CD4-positive, alpha-beta T cell treated with Interleukin-17A for 4 hours (primary cell): Measurements from ENCODE around the gene USB1.

Experiments used
- DNase-seq: peaks from one replicate; pipeline ENCODE4 v3.0.0-alpha.2; 2020; ENCODE audit warnings: mixed read lengths

Gene USB1

DNA sequence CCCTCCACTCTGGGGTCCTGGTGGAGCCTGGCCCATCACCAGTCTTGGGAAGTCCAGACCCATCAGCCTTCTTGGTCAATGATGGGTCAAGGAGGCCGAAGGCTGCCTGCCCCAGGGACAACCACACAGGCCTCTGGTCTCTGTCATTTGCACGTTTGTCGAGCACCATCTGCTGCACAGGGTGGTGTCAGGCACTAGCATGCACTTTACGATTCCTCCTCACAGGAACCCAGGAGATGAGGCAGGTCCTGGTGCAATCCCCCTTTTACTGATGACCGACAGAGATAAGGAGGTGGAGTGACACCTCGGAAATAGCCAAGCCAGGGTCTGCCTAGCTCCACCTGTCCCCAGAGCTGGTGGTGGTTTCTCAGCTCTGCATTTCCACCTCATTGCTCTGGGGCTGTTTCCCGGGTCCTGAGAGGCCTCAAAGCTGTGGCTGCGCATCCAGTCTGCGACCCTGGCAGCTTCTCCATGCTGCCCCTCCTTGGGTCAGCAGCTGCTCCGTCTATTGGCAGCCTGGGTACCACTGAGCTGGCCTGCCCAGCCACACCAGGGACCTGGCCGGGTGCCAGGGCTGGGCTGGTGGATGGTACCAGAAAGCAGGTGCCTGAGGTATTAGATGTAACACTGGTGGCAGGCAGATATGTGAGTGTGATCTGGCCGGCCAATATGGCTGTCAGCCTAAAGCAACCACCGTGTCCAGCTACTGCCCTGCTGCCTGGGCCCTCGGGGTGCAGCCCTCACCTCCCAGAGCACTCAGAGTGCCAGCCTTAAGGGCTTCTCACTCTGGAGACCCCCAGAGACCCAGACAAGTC lies 34.4 kb downstream of the USB1 start:
- no peak for DNase-seq

DNA sequence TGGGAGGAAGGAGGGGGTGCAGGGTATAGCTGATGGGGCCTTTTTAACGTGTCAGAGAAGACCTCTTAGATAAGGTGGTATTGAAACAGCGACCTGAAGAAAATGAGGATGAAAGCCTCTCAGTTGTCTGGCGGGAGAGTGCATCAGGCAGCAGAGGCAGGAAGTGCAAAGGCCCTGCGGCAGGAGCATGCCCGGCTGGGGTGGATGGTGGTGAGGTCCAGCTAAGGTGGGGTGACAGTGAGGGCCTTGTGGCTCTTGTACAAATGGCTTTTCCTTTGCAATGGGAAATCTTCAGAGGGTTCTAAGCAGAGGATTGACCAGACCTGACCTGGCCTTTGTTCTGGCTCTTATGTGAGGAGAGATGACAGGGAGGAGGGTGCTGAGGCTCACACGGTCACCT lies 35.7 kb downstream of the USB1 start:
- no peak for DNase-seq

DNA sequence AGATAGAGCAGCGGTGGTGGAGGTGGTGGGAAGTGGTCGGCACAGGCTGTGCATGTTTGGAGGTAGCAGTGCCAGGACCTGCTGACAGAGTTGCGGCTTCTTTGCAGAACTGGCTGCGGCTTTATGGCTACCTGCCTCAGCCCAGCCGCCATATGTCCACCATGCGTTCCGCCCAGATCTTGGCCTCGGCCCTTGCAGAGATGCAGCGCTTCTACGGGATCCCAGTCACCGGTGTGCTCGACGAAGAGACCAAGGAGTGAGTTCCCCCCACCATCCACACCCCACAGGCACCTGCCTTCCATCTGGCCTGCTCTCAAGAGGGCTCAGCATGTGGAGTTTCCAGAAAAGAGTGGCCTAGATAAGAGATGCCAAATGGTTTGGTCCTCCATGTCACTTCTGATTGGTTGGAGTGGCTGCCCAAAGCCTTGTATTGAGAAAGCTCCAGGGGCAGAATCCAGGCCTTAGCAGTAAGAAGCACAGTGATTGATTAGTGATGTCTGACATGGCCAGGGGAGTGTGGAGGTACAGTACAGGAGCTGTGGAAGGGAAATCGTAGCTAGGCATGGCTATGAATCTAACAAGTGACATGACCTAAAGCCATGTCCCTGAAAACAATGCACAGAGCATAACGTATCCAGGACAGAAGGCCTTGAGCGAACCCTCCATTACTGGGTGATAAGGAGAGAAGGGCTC lies 36.3 kb downstream of the USB1 start:
- no peak for DNase-seq

DNA sequence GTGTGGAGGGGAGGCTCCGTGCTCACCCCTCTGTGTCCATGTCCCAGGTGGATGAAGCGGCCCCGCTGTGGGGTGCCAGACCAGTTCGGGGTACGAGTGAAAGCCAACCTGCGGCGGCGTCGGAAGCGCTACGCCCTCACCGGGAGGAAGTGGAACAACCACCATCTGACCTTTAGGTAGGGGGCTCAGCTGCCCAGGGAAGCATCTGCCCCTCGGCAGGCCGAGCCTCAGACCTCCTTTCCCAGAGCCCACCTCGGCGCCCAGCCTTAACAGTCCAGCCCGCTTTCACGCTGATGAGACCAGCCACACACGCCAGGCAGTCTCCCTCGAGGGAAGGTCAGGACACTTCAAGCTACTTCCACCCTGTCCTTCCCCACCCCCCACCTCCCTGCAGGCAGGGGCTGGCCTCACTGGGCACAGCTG lies 37.0 kb downstream of the USB1 start:
- no peak for DNase-seq

DNA sequence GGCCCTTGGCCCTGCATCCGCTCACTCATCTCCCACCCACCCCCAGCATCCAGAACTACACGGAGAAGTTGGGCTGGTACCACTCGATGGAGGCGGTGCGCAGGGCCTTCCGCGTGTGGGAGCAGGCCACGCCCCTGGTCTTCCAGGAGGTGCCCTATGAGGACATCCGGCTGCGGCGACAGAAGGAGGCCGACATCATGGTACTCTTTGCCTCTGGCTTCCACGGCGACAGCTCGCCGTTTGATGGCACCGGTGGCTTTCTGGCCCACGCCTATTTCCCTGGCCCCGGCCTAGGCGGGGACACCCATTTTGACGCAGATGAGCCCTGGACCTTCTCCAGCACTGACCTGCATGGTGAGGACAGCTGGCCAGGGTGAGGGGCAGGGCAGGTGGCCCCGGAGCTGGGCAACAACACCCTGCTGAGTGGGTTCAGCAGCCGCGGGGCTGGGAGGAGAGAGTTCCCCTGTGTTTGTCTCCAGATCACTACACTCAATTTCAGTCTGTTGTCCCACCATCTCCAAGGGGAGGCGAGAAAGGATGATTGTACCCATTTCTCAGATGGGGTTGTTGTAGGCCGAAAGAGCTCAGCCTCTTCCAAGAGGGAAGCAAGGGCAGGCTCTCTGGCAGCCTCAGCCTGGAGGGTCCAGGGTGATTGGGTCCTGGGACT lies 38.8 kb downstream of the USB1 start:
- no peak for DNase-seq

DNA sequence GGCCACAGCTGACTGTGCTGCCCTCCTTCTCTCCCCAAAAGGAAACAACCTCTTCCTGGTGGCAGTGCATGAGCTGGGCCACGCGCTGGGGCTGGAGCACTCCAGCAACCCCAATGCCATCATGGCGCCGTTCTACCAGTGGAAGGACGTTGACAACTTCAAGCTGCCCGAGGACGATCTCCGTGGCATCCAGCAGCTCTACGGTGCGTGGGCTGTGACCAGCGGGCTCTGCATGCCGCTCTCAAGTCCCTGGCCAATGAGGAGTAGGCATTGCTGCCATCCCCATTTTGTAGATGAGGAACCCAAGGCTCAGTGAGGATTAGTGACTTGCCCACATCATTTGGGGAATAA lies 39.3 kb downstream of the USB1 start:
- no peak for DNase-seq

DNA sequence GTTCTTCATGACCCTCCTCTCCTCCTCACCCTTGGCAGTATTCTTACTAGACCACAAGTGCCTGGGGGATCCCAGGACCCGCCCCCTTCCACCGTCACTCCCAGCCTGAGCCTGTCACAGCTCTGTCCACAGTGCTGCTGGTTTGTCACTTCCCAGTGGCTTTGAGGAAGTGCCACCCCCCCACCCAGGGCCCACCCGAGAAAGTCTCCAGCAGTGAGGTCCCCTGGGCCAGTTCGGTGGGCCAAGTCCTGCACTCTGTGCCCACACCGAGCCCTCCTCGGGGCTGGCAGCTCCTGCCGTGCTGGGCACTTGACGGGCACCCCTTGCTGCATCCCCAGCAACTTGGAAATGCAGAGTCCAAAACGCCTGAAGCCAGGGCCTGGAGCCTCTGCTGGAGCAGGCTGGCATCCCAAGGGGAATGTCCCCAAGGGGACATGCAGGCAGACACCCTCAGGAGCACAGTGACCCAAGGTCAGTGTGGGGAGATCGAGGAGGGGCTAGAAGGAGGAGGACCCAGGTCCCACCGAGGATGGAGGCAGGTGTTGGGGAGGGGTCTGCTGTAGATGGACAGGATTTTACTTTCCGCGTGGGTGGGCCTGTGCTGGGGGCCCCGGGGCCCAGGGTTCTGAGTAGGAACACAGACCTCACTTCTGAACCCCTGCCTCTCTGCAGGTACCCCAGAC lies 39.9 kb downstream of the USB1 start:
- DNase-seq = no peak

DNA sequence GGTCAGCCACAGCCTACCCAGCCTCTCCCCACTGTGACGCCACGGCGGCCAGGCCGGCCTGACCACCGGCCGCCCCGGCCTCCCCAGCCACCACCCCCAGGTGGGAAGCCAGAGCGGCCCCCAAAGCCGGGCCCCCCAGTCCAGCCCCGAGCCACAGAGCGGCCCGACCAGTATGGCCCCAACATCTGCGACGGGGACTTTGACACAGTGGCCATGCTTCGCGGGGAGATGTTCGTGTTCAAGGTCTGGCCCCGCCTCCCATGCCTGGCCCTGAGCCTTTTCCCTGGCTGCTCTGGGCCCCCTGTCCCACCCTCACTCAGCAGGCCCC lies 40.4 kb downstream of the USB1 start:
- DNase-seq = no peak

DNA sequence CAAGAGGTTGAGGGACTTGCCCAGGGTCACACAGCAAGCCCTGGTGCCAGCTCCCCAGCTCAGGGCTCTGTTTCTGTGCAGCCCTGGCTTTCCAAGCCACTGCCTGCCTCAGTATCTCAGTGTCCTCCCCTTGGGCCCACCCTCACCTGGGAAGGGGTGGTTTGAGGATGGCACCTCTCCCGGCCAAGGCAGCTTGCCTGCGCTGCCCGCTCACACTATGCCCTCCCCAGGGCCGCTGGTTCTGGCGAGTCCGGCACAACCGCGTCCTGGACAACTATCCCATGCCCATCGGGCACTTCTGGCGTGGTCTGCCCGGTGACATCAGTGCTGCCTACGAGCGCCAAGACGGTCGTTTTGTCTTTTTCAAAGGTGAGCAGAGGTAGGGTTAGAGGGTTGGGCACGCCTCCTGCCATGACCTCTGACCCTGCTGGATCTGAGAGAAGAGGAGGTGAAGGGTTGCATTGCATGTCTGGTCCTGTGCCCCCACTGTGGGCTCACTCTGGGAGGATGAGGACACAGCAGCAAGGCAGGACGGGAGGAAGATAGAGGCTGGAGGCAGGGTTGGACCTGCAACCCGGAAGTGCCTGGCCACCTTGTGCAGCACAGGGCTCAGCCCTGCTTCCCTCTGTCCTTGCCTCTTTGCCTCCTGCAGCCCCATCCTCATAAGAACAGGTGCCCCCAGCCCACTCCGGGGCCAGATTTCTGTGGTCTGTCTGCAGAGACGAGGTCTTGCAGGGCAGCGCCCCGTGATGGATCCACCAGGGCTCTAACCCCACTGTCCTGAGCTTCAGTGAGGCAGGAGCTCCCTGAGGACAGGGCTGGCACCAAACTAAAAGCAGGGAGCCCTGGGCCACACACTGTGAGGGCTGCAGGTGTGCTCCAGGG lies 41.0 kb downstream of the USB1 start:
- no peak for DNase-seq

DNA sequence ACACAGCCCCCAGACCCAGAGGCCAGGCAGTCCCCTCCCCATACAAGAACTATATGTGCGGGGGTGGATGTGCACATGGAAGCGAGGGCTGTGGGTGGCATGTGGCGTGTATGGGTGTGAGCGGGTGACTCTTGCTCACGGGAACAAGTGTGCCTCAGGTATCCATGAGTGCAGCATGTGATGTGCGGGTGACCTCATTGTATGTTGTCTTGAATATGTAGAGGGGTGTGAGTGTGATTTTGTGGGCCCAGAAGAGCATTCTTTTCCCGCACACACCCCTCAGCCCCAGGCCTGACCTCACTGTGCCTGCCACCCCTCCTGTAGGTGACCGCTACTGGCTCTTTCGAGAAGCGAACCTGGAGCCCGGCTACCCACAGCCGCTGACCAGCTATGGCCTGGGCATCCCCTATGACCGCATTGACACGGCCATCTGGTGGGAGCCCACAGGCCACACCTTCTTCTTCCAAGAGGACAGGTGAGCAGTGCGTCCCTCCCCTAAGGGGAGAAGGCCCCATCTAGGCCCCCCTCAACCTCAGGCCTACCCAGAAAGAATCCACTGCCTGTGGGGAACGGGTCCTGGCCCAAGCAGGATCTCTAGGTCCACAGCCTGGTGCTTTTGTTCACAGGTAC lies 41.8 kb downstream of the USB1 start:
- no peak for DNase-seq

DNA sequence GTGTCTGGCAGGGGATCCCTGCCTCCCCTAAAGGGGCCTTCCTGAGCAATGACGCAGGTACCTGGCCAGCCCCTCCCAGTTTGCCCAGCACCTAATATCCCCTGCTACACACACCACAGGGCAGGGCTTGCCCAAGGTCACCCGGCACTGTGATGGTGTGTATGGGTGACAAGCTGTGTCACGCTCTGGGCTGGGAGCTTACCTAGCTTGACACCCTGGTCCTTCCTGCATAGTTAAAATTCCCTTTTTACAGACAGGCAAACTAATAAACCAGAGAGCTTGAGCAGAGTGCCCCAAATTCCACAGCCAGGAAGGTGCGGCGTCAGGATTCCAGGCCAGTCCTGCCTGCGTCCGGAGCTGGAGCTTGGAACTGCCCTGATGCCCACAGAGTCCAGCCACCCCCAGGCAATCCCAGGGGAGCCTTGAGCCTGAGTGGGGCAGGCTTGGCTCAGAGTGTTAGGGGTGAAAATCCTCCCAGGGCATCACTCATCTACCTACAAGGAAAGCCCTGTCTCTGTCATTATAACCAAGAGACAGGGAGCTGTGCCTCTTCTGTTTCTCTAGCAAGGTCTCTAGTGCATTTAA lies 42.5 kb downstream of the USB1 start:
- DNase-seq = no peak

DNA sequence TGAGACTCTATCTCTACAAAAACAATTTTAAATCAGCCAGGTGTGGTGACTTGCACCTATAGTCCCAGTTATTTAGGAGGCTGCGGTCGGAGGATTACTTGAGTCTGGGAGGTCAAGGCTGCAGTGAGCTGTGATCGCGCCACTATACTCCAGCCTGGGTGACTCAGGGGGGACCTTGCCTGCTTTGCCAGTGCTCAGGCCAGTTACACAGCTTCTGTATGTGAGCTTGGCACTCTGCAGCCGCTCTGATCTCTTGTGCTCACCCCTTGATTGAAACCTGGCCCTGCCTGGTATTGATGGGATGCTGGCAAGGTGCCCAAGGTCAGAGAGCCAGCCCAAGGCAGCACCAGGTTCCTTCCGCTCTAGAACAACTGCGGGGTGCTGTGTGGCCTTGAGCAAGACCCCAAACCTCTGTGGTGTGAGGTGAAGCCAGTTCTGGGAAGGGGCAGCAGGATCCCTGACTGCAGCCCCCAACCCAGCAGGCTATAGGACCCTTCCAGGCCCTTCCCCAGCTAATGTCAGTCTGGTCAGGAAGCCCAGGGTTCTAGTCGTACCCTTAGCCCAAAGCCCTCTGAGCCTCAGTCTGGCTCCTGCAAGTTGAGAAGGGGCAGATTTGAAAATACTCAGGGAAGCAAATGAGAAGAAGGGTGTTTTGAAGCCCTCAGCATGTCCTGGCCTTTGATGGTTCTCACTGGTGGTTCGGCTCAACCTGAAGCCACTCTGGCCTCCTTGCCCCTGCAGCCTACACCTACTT lies 43.2 kb downstream of the USB1 start:
- DNase-seq = no peak

DNA sequence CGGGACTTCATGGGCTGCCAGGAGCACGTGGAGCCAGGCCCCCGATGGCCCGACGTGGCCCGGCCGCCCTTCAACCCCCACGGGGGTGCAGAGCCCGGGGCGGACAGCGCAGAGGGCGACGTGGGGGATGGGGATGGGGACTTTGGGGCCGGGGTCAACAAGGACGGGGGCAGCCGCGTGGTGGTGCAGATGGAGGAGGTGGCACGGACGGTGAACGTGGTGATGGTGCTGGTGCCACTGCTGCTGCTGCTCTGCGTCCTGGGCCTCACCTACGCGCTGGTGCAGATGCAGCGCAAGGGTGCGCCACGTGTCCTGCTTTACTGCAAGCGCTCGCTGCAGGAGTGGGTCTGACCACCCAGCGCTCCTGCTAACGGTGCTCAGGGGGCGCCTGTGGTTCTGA lies 43.9 kb downstream of the USB1 start:
- DNase-seq = no peak

DNA sequence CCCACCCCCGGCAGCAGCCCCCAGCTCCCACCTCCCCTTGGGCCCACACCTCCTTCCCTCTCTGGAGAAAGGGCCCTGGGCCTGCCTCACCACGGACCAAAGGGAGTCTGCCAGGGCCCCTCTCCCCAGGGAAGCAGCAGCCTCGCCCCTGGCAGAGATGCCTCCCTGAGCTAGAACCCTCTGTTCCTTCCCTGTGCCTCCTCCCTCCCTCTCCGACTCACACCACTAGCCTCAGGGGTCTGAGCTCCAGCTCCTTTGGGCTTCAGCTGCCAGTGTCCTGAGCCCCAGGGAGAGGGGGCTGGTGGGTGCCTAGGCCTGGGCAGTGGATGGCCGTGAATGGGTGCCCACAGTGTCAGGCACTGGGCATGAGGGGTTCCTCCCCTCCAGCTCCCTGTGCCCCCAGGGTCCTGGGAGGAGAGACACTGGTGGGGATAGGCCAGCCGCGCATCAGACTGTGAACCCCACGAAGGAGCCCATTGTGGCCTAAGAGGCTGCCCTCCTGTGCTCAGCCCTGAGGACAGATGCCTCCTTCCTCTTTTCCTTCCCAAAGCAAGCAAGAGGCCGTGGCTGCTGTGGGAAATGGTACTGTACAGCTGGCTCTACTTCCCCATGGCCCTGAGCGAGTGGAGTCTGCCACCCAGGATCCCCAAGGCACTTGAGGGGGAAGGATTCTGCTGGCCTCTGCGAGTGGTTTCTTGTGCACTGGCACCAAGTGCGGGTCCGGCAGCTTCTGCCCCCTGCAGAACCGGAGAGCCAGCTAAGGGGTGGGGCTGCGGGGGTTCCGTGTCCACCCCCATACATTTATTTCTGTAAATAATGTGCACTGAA lies 45.1 kb downstream of the USB1 start:
- DNase-seq = no peak

DNA sequence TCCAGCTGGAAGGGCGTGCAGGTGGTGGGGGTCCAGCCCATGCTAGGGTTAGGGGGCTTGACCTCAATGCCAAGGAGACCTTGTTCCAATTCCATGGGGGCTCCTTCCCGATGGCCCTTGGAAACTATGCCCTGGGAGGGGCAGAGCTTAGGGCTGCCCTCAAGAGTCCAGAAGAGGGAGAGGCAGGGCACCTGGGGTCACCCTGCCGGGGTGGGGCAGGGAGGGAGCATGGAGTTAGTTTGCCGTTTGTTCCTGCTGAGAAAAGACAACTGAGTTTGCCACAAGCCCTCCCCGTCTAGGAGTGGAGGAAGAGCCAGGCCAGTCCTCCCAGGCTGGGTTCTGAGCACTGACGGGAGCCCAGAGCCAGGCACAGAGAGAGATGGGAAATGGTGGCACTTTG lies 45.7 kb downstream of the USB1 start:
- no peak for DNase-seq

DNA sequence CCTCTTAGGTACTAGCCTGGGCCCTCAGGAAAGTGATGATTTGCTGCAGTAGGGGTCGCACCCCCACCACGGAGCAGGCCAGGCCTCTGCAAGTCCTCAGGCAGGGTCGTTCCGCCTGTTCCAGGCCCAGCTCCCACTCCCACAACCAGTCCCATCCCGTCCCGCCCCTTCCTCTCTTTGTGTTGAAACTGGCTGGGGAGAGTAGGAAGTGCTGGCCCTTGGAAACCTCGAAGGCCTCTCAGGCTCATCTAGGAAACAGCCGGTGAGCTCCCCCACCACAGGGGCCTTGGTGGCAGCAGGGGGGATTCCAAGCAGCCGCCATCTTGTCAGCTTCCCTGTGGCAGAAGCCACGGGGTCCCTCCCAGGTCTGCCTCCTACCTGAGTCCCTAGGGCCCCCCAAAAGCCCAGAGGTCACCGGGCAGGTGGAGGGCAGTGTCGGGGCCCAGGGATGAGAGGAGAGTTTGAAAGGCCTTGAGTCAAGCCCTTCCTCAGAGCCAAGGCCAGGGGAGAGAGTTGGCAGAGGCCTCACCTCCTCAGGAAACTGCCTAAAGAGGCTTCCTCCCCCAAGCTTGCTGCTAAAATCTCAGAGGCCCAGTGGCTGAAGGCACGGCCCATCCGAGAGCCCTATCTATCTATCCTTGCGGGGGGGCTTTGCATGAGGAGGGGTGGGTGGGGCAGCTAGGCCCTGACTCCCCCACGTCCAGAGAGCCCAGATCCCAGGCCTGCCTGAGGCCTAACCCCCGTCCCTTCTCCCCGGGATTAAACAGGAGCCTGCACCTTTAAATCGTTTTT lies 46.5 kb downstream of the USB1 start:
- DNase-seq = no peak

DNA sequence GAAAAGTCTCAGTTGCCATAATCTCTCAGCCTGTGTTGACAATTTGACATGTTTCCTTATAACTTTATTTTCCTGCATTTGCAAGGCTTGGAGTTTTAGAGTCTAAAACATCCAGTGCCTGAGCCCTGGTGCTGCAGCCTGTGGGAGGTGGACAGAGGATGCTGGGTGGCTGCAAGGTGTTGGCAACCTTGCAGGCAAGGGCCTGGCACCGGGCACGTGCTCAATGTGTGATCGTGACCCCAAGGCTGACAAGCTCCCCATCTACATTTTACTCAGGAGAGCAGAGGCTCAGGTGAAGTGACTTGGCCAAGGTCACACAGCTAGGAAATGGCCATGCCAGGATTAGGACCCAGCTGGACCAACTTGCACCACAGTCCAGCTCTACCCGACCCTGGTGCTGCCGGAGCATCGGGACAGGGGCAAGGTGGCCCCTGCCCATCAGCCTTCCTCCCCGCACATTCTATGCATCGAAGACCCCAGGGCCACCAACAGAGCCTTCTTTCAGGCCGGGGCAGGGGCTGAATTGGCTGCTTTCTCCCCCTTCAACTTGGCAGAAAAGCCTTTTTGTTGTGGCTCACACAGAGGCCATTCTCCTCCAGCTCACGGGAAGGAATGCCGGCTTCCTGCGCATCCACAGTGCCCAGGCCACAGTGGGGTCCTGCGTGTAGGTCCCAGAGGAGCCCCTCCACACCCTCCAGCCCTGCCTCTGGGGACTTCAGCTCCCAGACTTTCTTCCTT lies 47.5 kb downstream of the USB1 start:
- DNase-seq = no peak
